ENCODE results near the gene AHNAK.

AHNAK gene

DNA sequence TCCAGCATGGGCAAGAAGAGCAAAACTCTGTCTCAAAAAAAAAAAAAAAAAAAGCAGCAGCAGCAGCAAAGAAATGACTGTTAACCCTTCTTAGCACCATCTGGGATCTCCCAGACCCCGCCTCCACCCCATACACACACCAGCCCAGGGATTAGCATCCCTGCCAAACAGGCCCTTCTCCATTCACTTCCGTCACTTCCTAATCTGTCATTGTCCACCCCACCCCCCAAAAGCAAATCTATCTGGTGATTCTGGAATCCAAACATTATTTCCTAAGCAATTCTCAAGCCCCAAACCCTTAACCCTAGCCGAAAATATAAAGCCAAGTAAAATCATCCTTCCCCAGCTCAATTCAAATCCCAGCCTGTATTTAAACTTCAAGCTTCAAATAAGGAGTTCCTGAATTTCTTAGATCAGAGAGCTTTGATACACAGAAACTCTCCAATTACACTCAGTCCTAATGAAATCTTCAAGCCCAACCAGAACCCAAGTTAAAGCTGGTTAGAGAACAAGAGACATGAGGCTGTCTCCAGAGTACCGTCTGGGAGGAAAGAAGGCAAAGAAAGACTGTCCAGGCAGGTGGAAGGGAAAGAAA, 6.0 kb upstream of the AHNAK start:
- TF ChIP-seq RAD21 (IDR thresholded peaks at IDR 0.05; ENCODE audit: low read depth) (no peak), NFIC (IDR thresholded peaks at IDR 0.05) (no peak), EP300 (IDR thresholded peaks at IDR 0.05; ENCODE audit: borderline replicate concordance) (no peak), ZBTB7A (IDR thresholded peaks at IDR 0.05; ENCODE audit: low read depth) (no peak), CEBPB (IDR thresholded peaks at IDR 0.05) (no peak), EGR1 (IDR thresholded peaks at IDR 0.05) (no peak), CREB1 (IDR thresholded peaks at IDR 0.05; ENCODE audit: low read depth) (no peak), TEAD4 (IDR thresholded peaks at IDR 0.05) (no peak), YY1 (IDR thresholded peaks at IDR 0.05; ENCODE audit: low read depth) (no peak), TCF12 (IDR thresholded peaks at IDR 0.05; ENCODE audit: low read depth) (no peak)
- TF ChIP-seq, protein P1, sequence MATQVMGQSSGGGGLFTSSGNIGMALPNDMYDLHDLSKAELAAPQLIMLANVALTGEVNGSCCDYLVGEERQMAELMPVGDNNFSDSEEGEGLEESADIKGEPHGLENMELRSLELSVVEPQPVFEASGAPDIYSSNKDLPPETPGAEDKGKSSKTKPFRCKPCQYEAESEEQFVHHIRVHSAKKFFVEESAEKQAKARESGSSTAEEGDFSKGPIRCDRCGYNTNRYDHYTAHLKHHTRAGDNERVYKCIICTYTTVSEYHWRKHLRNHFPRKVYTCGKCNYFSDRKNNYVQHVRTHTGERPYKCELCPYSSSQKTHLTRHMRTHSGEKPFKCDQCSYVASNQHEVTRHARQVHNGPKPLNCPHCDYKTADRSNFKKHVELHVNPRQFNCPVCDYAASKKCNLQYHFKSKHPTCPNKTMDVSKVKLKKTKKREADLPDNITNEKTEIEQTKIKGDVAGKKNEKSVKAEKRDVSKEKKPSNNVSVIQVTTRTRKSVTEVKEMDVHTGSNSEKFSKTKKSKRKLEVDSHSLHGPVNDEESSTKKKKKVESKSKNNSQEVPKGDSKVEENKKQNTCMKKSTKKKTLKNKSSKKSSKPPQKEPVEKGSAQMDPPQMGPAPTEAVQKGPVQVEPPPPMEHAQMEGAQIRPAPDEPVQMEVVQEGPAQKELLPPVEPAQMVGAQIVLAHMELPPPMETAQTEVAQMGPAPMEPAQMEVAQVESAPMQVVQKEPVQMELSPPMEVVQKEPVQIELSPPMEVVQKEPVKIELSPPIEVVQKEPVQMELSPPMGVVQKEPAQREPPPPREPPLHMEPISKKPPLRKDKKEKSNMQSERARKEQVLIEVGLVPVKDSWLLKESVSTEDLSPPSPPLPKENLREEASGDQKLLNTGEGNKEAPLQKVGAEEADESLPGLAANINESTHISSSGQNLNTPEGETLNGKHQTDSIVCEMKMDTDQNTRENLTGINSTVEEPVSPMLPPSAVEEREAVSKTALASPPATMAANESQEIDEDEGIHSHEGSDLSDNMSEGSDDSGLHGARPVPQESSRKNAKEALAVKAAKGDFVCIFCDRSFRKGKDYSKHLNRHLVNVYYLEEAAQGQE (IDR thresholded peaks at IDR 0.05; ENCODE audit: low read depth) = no peak
- TF ChIP-seq, protein P2, sequence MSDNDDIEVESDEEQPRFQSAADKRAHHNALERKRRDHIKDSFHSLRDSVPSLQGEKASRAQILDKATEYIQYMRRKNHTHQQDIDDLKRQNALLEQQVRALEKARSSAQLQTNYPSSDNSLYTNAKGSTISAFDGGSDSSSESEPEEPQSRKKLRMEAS (IDR thresholded peaks at IDR 0.05) = no peak
- TF ChIP-seq, protein P3, sequence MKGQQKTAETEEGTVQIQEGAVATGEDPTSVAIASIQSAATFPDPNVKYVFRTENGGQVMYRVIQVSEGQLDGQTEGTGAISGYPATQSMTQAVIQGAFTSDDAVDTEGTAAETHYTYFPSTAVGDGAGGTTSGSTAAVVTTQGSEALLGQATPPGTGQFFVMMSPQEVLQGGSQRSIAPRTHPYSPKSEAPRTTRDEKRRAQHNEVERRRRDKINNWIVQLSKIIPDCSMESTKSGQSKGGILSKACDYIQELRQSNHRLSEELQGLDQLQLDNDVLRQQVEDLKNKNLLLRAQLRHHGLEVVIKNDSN (IDR thresholded peaks at IDR 0.05) = no peak

DNA sequence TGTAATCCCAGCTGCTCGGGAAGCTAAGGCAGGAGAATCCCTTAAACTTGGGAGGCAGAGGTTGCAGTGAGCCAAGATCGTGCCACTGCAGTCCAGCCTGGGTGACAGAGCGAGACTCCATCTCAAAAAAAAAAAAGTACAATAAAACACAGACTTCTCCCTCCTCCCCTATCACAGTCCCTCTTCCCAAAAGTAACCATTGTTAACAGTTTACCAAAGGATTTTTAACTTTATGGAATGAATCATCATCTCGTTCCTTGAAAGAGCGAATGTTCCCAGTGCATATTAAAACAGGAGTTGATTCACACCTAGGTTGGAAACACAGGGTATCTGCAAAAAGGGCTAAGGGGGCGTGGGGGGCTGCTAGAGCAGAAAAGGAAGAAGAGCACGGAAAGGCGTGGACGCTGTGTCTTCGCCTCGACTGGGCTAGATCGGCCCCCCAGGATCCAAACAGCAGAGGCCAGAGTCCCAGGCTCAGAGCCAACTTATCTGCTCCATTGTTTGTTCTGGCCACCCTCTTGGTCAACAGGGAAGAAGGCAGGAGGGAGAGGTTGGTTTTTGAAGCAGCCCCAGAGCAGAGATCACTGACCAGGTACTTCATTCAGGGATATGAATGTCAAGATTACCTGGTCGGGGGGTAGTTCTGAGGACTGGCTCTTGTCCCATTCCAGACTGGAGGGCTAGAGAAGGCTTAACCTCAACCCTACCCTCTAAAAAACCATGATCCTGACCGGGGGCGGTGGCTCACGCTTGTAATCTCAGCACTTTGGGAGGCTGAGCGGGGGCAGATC, 2.1 kb upstream of the AHNAK start:
- peak; percentile 36; the same call in 1 of the 2 replicates for TF ChIP-seq NFIC (IDR thresholded peaks at IDR 0.05)
- no peak for TF ChIP-seq RAD21 (IDR thresholded peaks at IDR 0.05; ENCODE audit: low read depth)
- no peak for TF ChIP-seq ZBTB7A (IDR thresholded peaks at IDR 0.05; ENCODE audit: low read depth)
- no peak for TF ChIP-seq TCF12 (IDR thresholded peaks at IDR 0.05; ENCODE audit: low read depth)

DNA sequence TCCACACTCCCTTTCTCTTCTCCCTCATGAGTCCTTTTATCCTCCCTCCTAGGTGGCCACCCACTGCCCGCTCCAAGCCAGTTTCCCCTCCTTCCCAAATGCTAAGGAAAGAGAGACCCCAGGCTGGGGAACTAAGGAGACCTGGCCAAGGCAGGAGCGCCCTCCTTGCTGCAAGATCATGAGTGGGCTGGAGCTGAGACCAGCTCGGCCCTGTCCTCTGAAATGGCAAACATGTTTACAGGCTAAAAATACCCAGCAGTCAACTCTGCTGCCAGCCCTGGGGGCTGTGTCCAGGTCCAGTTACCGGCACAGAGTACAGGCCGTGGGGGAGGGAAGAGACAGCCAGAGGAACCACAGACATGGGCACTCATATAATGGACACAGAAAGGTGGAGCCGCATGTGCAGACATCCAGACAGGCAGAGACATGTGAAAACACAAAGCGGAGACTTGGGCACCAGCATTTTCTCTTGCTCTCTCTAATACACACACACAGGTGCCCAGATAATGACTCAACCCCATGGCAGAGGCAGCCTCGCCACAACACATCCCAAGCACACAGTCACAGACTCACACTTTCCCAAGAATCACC, 1.2 kb upstream of the AHNAK start:
- TF ChIP-seq, protein P2 (IDR thresholded peaks at IDR 0.05) = no peak
- TF ChIP-seq, protein P1 (IDR thresholded peaks at IDR 0.05; ENCODE audit: low read depth) = no peak
- no peak for TF ChIP-seq RAD21 (IDR thresholded peaks at IDR 0.05; ENCODE audit: low read depth)
- TF ChIP-seq TEAD4 (IDR thresholded peaks at IDR 0.05) = no peak
- TF ChIP-seq CEBPB (IDR thresholded peaks at IDR 0.05) = no peak
- no peak for TF ChIP-seq TAF1 (IDR thresholded peaks at IDR 0.05; ENCODE audit: low read depth)
- no peak for TF ChIP-seq ZBTB7A (IDR thresholded peaks at IDR 0.05; ENCODE audit: low read depth)
- TF ChIP-seq EP300 (IDR thresholded peaks at IDR 0.05; ENCODE audit: borderline replicate concordance) = no peak
- TF ChIP-seq FOXM1 (IDR thresholded peaks at IDR 0.05; ENCODE audit: borderline replicate concordance, low read depth) = no peak
- no peak for TF ChIP-seq YY1 (IDR thresholded peaks at IDR 0.05; ENCODE audit: low read depth)
- TF ChIP-seq TCF12 (IDR thresholded peaks at IDR 0.05; ENCODE audit: low read depth) = no peak
- TF ChIP-seq CREB1 (IDR thresholded peaks at IDR 0.05; ENCODE audit: low read depth) = no peak
- TF ChIP-seq NFIC (IDR thresholded peaks at IDR 0.05) = no peak

DNA sequence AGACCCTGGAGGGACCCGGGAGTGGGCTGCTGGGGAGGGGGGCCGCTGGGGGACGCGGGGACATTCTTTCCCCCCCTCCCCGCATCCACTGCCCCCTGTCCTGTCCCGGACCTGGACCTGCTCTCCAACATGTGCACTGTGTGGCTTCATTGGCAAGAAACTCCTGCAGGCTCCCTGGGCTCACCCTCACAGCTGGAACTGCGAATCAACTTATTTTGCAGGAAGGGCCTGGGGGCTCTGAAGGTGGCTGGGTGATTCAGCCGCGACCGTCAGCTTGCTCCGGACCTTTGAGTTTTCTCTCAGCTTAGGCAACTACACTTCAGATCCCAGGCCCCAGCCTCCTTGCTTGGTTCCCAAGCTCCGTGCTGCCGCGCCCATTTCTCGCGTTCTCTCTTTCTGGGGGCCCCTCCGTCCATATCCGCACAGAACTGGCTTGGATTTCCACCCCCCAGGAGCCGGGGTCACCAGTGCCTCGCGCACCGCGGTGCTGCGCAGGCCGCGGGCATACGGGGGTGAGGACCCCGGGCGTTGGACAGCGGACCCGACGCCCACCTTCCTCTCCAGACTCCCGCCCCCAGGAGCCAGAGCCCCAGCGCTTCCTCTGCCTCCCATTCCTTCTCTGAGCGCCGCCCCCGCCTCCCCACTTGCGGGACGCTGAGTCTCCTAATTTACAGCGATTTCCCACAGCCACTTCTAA, 471 bp upstream of the AHNAK start:
- TF ChIP-seq NFIC (IDR thresholded peaks at IDR 0.05) (no peak), ZBTB7A (IDR thresholded peaks at IDR 0.05; ENCODE audit: low read depth) (peak; percentile 32; the same call in 1 of the 2 replicates), CREB1 (IDR thresholded peaks at IDR 0.05; ENCODE audit: low read depth) (no peak)

DNA sequence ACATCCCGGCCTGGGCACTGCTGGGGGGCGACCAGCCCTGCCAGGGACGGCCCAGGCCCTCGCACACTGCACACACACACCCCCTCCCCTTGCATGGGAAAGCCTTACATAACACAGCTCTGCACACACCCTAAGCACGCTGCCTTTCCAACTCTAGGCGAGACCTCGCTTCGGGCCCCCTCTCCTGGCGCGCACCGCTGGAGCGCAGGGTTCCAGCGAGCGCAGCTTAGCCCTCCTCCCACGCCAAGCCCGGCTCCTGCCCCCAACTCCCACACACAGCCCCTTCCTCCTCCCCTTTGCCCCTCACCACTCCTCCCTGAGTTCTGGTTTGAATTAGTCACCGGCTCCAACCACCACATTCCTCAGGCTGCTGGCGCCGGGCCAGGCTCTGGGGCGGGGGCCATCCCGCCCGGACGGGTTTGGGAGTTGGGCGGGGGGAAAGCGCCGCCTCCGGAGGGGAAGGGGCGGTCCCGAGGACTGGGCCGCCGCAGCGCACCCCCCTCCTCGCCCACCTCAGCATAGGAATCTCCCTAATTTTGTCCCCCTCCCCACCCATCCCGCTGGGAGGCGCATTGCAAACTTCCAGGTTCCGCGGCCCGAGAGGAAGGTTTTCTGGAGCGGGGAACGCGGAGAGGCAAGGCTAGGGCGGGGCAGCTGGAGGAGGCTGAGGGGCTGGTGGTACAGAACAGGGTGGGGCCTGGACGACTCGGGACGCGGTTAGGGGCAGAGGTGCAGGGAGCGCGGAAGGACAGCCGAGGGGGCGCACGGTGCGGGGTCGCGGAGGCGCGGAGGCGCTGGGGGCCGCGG, 966 bp downstream of the AHNAK start:
- TF ChIP-seq, protein P3 (IDR thresholded peaks at IDR 0.05) = no peak
- peak; percentile 99 for TF ChIP-seq NFIC (IDR thresholded peaks at IDR 0.05)
- no peak; the same call in 1 of the 2 replicates for TF ChIP-seq YY1 (IDR thresholded peaks at IDR 0.05; ENCODE audit: low read depth)
- TF ChIP-seq, protein P2 (IDR thresholded peaks at IDR 0.05) = peak; percentile 69
- TF ChIP-seq EP300 (IDR thresholded peaks at IDR 0.05; ENCODE audit: borderline replicate concordance) = peak; percentile 78; the same call in 1 of the 2 replicates
- peak; percentile 87 for TF ChIP-seq TEAD4 (IDR thresholded peaks at IDR 0.05)
- no peak; the same call in 1 of the 2 replicates for TF ChIP-seq CEBPB (IDR thresholded peaks at IDR 0.05)
- no peak for TF ChIP-seq FOXM1 (IDR thresholded peaks at IDR 0.05; ENCODE audit: borderline replicate concordance, low read depth)
- TF ChIP-seq RAD21 (IDR thresholded peaks at IDR 0.05; ENCODE audit: low read depth) = peak; percentile 15; the same call in 1 of the 2 replicates
- TF ChIP-seq, protein P1 (IDR thresholded peaks at IDR 0.05; ENCODE audit: low read depth) = no peak
- TF ChIP-seq EGR1 (IDR thresholded peaks at IDR 0.05) = peak; percentile 98
- no peak for TF ChIP-seq CREB1 (IDR thresholded peaks at IDR 0.05; ENCODE audit: low read depth)
- TF ChIP-seq TCF12 (IDR thresholded peaks at IDR 0.05; ENCODE audit: low read depth) = peak; percentile 75
- peak; percentile 96 for TF ChIP-seq ZBTB7A (IDR thresholded peaks at IDR 0.05; ENCODE audit: low read depth)

Data from Ishikawa (cell line).